HepG2 (cell line): Measurements from ENCODE around the gene LRP5. TPM values are rescaled to one million over a fixed set of nuclear protein-coding genes. Genes with fewer than 3 reads are reported as not detected.

Experiments used
- ATAC-seq: fragments of 200-7000 bp; cut with Tn5 transposase; 3 replicates; pipeline ENCODE4 v1.9.1; 2020; ENCODE audit warnings: mild to moderate bottlenecking, moderate library complexity
- BruUV-seq: library from RNA; stranded (reverse); fragments of 400-500 nt; replicated peaks from 2 replicates; lab custom pipeline; 2021; lab: Mats Ljungman, UMichigan
- CTCF ChIA-PET: fragments of 300-600 bp; formaldehyde crosslinking; extraction: SDS; loops from one replicate; lab custom pipeline; 2021; ENCODE audit warnings: low total read pairs, inconsistent platforms, low intra/inter-chr PET ratio; lab: Yijun Ruan, JAX
- POLR2A ChIA-PET: fragments of 350-600 bp; sonication (Branson Sonifier 250); formaldehyde crosslinking; loops from one replicate; lab custom pipeline; 2020; ENCODE audit warnings: antibody characterized with exemption, inconsistent platforms; lab: Yijun Ruan, JAX
- DNase-seq: peaks from one replicate; pipeline ENCODE4 v3.0.0-alpha.2; 2015; ENCODE audit warnings: low spot score
- FAIRE-seq: peaks from 3 replicates; lab custom pipeline; 2011; peaks lifted over from hg19 to GRCh38; lab: Jason Lieb, UNC
- H2AFZ ChIP-seq: one replicate; pipeline ENCODE4 v1.6.1; 2011; ENCODE audit warnings: low read length, inconsistent platforms
- H3K27ac ChIP-seq: fragments of 300-600 bp; 3 replicates; pipeline ENCODE4 v1.8.0; 2011; ENCODE audit warnings: mixed run types, mild to moderate bottlenecking, mixed read lengths, low read length, inconsistent platforms; ENCODE audit not compliant: insufficient read depth; ENCODE audit errors: extremely low read length
- H3K27me3 ChIP-seq, 2 experiments: fragments of 200-600 bp in 1 of 2; 2 replicates in 1 of 2; 3 replicates in 1 of 2; pipeline versions ENCODE4 v1.6.0 to v1.8.0; 2011; ENCODE audit warnings: low read length in 2 of 2, mild to moderate bottlenecking in 2 of 2, moderate library complexity in 2 of 2, inconsistent platforms in 1 of 2; ENCODE audit not compliant: insufficient read depth in 2 of 2, control insufficient read depth in 1 of 2
- H3K36me3 ChIP-seq, 2 experiments: fragments of 200-600 bp in 1 of 2; replicated peaks in 1 of 2; 2 replicates in 1 of 2; 3 replicates in 1 of 2; pipeline versions ENCODE4 v1.5.1 to v1.8.0; 2011; ENCODE audit warnings: low read length in 2 of 2, inconsistent platforms in 1 of 2; ENCODE audit not compliant: insufficient read depth in 2 of 2, control insufficient read depth in 1 of 2
- H3K4me1 ChIP-seq: 2 replicates; pipeline ENCODE4 v1.5.1; 2012; ENCODE audit warnings: low read length, inconsistent platforms; ENCODE audit not compliant: insufficient read depth
- H3K4me2 ChIP-seq: 2 replicates; pipeline ENCODE4 v1.6.0; 2011; ENCODE audit warnings: low read depth, low read length, inconsistent platforms
- H3K4me3 ChIP-seq, 3 experiments: fragments of 200-600 bp in 1 of 3; sonication (generic), shearing (Covaris generic) in 1 of 3; replicated peaks in 1 of 3; 2 replicates each; pipeline ENCODE4 v1.5.1; 2011 to 2016; ENCODE audit warnings: low read length in 3 of 3, inconsistent platforms in 2 of 3, low read depth in 2 of 3, mild to moderate bottlenecking in 2 of 3, control low read depth in 1 of 3, mixed read lengths in 1 of 3; ENCODE audit not compliant: insufficient read depth in 1 of 3
- H3K79me2 ChIP-seq: one replicate; pipeline ENCODE4 v1.6.1; 2011; ENCODE audit warnings: low read length, inconsistent platforms; ENCODE audit not compliant: insufficient read depth
- H3K9ac ChIP-seq: 2 replicates; pipeline ENCODE4 v1.6.0; 2011; ENCODE audit warnings: mild to moderate bottlenecking, low read depth, low read length, inconsistent platforms; ENCODE audit not compliant: insufficient read depth
- H3K9me3 ChIP-seq: 2 replicates; pipeline ENCODE4 v1.5.1; 2012; ENCODE audit warnings: mild to moderate bottlenecking, low read length
- H4K20me1 ChIP-seq: 2 replicates; pipeline ENCODE4 v1.6.0; 2011; ENCODE audit warnings: inconsistent platforms, mild to moderate bottlenecking, low read length, moderate library complexity; ENCODE audit not compliant: insufficient read depth
- CCAR2 ChIP-seq: fragments of 200-400 bp; formaldehyde crosslinking; optimal IDR thresholded peaks from 2 replicates; pipeline ENCODE3; 2018; ENCODE audit warnings: low read depth, mild to moderate bottlenecking, low read length, moderate library complexity
- DZIP1 ChIP-seq: sonication (generic); formaldehyde crosslinking; IDR thresholded peaks from 2 replicates; pipeline ENCODE4 v1.5.0; 2020; ENCODE audit warnings: mild to moderate bottlenecking, missing genetic modification reagents
- MXI1 ChIP-seq: IDR thresholded peaks from 3 replicates; pipeline ENCODE4 v1.6.1; 2012; ENCODE audit warnings: low read depth, low read length, inconsistent platforms, borderline replicate concordance
- WGBS: methylation state at CpG from one replicate; pipeline ENCODE4 v1.1.6; 2017; ENCODE audit warnings: low lambda C conversion rate; 5-methylcytosine and 5-hydroxymethylcytosine counted together
- in situ Hi-C: cut with HindIII; loops from 2 replicates; pipeline ENCODE4 v1.10.0; 2017; ENCODE audit warnings: low pct_unique_long_range_greater_than_20kb; ENCODE audit not compliant: extremely low pct_ligation_motif_present
- intact Hi-C: fragments of 100-400 bp; cut with micrococcal nuclease; formaldehyde crosslinking; loops from one replicate; pipeline ENCODE4 v1.10.0; 2022; ENCODE audit not compliant: unreplicated experiment
- polyA plus RNA-seq, 8 experiments: library from polyadenylated mRNA; depleted of rRNA in 3 of 8; stranded (reverse) in 7 of 8; unstranded in 1 of 8; fragments of >200 nt; fragmentation: Illumina TruSeq in 4 of 8; extraction: Trizol in 4 of 8; gene quantifications; 2 replicates each; pipeline versions ENCODE4 v1.2.1 to v1.2.3, GENCODE V29; 2011 to 2016; ENCODE audit warnings: low read depth in 4 of 8, missing spikeins in 1 of 8, mixed read lengths in 1 of 8; ENCODE audit not compliant: insufficient read depth in 1 of 8
- total RNA-seq, 5 experiments: library from RNA; depleted of rRNA; stranded (reverse); fragments of >200 nt; fragmentation: Illumina TruSeq; extraction: Trizol; gene quantifications; 2 replicates each; pipeline ENCODE4 v1.2.3, GENCODE V29; 2016; ENCODE audit warnings: low read depth in 1 of 5

Gene LRP5
- total and polyA plus RNA-seq, 2 of the 13 experiments (the other 11 are each of a cell fraction or from before 2014, with no cell fraction given) = 40.4 to 64.0 TPM

- no peak for TF ChIP-seq CCAR2
Measured at GRCh38 chr11:68266936-68267880, 45.2 kb upstream of the LRP5 start (continued).

- Histone ChIP-seq H3K36me3 (peaks cover 15 to 52% of the 10 kb centered on the region in 2 experiments; a peak in 4 of 5 replicates), H3K4me2 (no peak overlapping the region), H2AFZ (no peak overlapping the region), H3K9me3 (no peaks in the 10 kb centered on the region), H3K79me2 (peaks cover 38% of the 10 kb centered on the region), H3K4me1 (peaks cover 38% of the 10 kb centered on the region), H3K27ac (no peak overlapping the region), H3K9ac (no peak overlapping the region), H4K20me1 (peaks cover 5% of the 10 kb centered on the region; the same call in 1 of the 2 replicates), H3K4me3 (no peak overlapping the region), H3K27me3 (no peaks in the 10 kb centered on the region; a peak in 1 of 5 replicates)
- POLR2A ChIA-PET = interaction anchor here (3.1 kb wide), 1 partner anchor 30 kb away, joined by 11 read pairs; no protein-coding TSS in a partner anchor
- BruUV-seq = no TSS peak
- TF ChIP-seq DZIP1 (CRISPR knock-in tag) = 0 out of 2 replicates have a peak, but pooled peaks have one; percentile 49
- TF ChIP-seq MXI1 = no peak
- CTCF ChIA-PET = no interaction called here
- in situ Hi-C loops = no loop called here
- intact Hi-C loops = no loop called here
- WGBS = 94% methylated on average over 6 of the region's 6 CpGs
- no peak for DNase-seq
- no peak for FAIRE-seq
- no peak for ATAC-seq
Measured at GRCh38 chr11:68267881-68268240, 44.5 kb upstream of the LRP5 start.
